Mammary epithelial cell (primary cell): ENCODE data around the gene RGS17.

ENCODE experiments used
- CTCF ChIP-seq, 2 donors: IDR thresholded peaks in 1 of 2; conservative IDR thresholded peaks in 1 of 2; 2 replicates each; pipeline ENCODE4 v1.5.1; 2011 to 2012; ENCODE audit warnings: inconsistent platforms in 2 of 2, low read length in 2 of 2, mild to moderate bottlenecking in 2 of 2, control low read depth in 1 of 2, low read depth in 1 of 2; ENCODE audit not compliant: insufficient read depth in 1 of 2; ENCODE audit errors: extremely low read depth in 1 of 2
- EZH2 ChIP-seq: IDR thresholded peaks from 2 replicates; pipeline ENCODE4 v1.6.1; 2012; ENCODE audit warnings: low read length, inconsistent platforms, borderline replicate concordance

GRCh38 chr6:152978058-152978457, 153.0 kb downstream of the RGS17 start:
- TF ChIP-seq CTCF (conservative IDR thresholded peaks at IDR 0.05 in 1 of 2, IDR thresholded peaks at IDR 0.05 in 1 of 2; ENCODE audit: extremely low read depth in 1 of 2, insufficient read depth in 1 of 2, low read depth in 1 of 2, low read length in 2 of 2) (no peak), EZH2 (no peak)
